ENCODE results near the gene ZMYM2. TPM values are rescaled to one million over a fixed set of nuclear protein-coding genes. Genes with fewer than 3 reads are reported as not detected.
A peak's percentile ranks its signal among the peaks of the same experiment; 100 is the strongest.

The ZMYM2 gene
- total and polyA plus RNA-seq, 8 donors: 10.1 to 42.6 (median 26.5) TPM

DNA sequence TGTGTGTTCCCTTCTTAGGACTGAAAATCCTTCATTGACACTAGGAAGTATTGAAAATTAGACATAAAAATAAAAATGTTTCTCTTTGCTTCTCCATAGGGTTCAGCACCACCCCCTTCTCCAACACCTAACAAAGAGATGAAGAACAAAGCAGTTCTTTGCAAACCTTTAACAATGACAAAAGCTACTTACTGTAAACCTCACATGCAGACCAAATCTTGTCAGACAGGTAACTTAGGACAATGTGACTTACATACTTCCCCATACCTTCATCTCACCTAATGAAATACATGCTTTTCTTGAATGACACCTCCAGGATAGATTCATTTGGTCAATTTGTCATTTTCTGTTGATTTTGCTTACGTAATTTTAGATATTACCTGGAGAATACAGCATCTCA lies 99.9 kb downstream of the ZMYM2 start:
- TF ChIP-seq, protein P1, sequence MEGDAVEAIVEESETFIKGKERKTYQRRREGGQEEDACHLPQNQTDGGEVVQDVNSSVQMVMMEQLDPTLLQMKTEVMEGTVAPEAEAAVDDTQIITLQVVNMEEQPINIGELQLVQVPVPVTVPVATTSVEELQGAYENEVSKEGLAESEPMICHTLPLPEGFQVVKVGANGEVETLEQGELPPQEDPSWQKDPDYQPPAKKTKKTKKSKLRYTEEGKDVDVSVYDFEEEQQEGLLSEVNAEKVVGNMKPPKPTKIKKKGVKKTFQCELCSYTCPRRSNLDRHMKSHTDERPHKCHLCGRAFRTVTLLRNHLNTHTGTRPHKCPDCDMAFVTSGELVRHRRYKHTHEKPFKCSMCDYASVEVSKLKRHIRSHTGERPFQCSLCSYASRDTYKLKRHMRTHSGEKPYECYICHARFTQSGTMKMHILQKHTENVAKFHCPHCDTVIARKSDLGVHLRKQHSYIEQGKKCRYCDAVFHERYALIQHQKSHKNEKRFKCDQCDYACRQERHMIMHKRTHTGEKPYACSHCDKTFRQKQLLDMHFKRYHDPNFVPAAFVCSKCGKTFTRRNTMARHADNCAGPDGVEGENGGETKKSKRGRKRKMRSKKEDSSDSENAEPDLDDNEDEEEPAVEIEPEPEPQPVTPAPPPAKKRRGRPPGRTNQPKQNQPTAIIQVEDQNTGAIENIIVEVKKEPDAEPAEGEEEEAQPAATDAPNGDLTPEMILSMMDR (IDR thresholded peaks at IDR 0.05): no peak
- Histone ChIP-seq H3K36me3 (peaks cover 0 to 49% (median 34%) of the 10 kb centered on the region in 3 donors), H3K4me3 (no peak overlapping the region), H3K9me3 (no peaks in the 10 kb centered on the region), H3K27me3 (no peaks in the 10 kb centered on the region), H3K4me1 (no peaks in the 10 kb centered on the region), H3K27ac (no peak overlapping the region)
- no peak for DNase-seq
- no peak for ATAC-seq
- intact Hi-C loops (cut with DNase I): no loop called here
- 90 to 93% methylated on average over 1 of the region's 1 CpG for WGBS, 2 donors
- no peak for FAIRE-seq

DNA sequence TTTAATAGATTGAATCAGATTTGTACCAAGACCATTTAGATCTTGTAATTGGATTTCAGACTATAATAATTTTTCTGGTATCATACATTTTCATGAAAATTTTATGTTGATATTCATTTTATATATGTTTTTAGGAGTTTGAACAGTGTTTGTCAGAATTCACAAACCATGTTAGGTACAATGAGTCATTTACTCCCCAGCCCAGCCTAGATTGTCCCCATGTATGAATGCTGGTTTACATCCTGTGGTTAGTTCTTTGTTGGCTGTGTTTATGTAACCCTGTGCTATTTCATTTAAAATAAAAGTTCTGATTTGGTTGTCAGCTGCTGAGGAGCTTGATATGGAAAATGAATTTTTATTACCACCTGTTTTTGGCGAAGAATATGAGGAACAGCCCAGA lies 105.6 kb downstream of the ZMYM2 start:
- peaks cover 0 to 80% (median 35%) of the 10 kb centered on the region in 3 donors for H3K36me3 ChIP-seq
- WGBS, 2 donors: 97 to 99% methylated on average over 1 of the region's 1 CpG
- no peaks in the 10 kb centered on the region for H3K4me1 ChIP-seq
- no peaks in the 10 kb centered on the region for H3K9me3 ChIP-seq
- no peaks in the 10 kb centered on the region for H3K27me3 ChIP-seq
- ATAC-seq: no peak
- H3K4me3 ChIP-seq: no peak overlapping the region
- intact Hi-C loops (cut with DNase I): no loop called here
- no peak for FAIRE-seq
- DNase-seq: no peak
- H3K27ac ChIP-seq: no peak overlapping the region
- TF ChIP-seq, protein P1 (IDR thresholded peaks at IDR 0.05): no peak

DNA sequence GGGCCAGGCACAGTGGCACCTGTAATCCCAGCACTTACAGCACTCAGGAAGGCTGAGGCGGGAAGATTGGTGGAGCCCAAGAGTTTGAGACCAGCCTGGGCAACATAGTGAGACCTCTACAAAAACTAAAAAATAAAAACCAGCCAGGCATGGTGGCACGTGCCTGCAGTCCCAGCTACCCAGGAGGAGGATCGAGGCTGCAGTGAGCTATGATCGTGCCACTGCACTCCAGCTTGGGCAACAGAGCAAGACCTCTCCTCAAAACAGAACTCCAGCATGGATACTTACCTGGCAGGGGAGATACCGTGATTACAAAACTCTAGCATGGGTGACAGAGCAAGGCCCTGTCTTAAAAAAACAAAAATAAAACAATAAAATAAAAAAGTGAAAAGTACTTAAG lies 107.0 kb downstream of the ZMYM2 start:
- ATAC-seq (no peak), FAIRE-seq (no peak)

DNA sequence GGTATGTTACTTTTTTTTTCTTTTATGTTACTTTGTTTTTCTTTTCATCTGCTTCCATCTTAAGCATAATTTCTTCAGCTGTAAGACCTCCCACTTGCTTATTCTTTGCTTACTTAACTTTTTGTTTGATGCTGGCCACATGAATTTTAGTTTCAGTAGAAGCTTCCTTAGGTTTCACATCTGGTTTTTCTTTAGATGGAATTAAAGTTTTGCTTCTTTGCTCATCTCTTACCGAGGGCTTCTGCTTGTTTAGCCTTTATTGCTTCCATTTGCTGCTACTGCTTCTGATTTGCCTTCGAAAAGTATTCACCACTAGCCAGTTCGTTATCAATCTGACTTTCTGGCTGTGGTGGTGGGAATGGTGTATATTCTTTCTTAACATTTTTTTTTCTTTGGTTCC lies 111.4 kb downstream of the ZMYM2 start:
- Histone ChIP-seq H3K4me1 (peaks cover 0 to 2% (median 0%) of the 10 kb centered on the region in 3 donors), H3K9me3 (no peaks in the 10 kb centered on the region), H3K36me3 (peaks cover 0 to 38% (median 7%) of the 10 kb centered on the region in 3 donors), H3K4me3 (no peak overlapping the region), H3K27me3 (no peaks in the 10 kb centered on the region), H3K27ac (no peak overlapping the region)
- 92 to 94% methylated on average over 3 of the region's 3 CpGs for WGBS, 2 donors
- TF ChIP-seq, protein P1 (IDR thresholded peaks at IDR 0.05): no peak
- FAIRE-seq (no peak), ATAC-seq (no peak), DNase-seq (no peak)
- intact Hi-C loops (cut with DNase I): no loop called here

More for the DNA sequence above, 107.0 kb downstream of the ZMYM2 start:
- intact Hi-C loops (cut with DNase I): no loop called here
- TF ChIP-seq, protein P1 (IDR thresholded peaks at IDR 0.05): no peak
- no peaks in the 10 kb centered on the region for H3K9me3 ChIP-seq
- 95 to 98% methylated on average over 5 of the region's 5 CpGs for WGBS, 2 donors
- peaks cover 0 to 66% (median 22%) of the 10 kb centered on the region in 3 donors for H3K36me3 ChIP-seq
- H3K4me1 ChIP-seq: no peaks in the 10 kb centered on the region
- no peak for DNase-seq
- H3K4me3 ChIP-seq: no peak overlapping the region
- no peak overlapping the region for H3K27ac ChIP-seq
- no peaks in the 10 kb centered on the region for H3K27me3 ChIP-seq

DNA sequence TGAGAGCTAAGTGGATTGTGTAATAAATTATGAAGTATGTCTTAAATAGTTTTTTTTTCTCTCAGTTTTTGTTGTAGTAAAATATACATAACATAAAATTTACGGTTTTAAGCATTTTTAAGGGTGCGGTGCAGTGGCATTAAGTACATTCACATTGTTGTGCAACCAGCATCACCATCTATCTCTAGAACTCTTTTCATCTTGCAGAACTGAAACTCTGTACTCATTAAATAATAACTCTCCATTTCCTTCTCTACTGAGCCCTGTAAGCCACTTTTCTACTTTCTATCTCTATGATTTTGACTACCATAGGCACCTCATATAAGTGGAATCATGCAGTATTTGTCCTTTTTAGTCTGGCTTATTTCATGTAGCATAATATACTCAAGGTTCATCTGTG lies 115.2 kb downstream of the ZMYM2 start:
- Histone ChIP-seq H3K4me3 (no peak overlapping the region), H3K36me3 (peaks cover 0 to 7% (median 0%) of the 10 kb centered on the region in 3 donors), H3K9me3 (no peaks in the 10 kb centered on the region), H3K4me1 (peaks cover 0 to 3% (median 0%) of the 10 kb centered on the region in 3 donors), H3K27ac (no peak overlapping the region), H3K27me3 (no peaks in the 10 kb centered on the region)
- 93 to 98% methylated on average over 2 of the region's 2 CpGs for WGBS, 2 donors
- FAIRE-seq (no peak), DNase-seq (no peak), ATAC-seq (peak in 1 of 4 donors; percentile 16)
- intact Hi-C loops (cut with DNase I): no loop called here
- TF ChIP-seq, protein P1 (IDR thresholded peaks at IDR 0.05): no peak
